HG03039 (cell line): ENCODE data around the gene XAGE5.
"Not testable (repeated sequence)": the region's sequence is repeated elsewhere in the genome, so short reads cannot be mapped to it uniquely, and the experiment has no call there.

Source experiments
- ATAC-seq: cut with Tn5 transposase; IDR thresholded peaks from one replicate; pipeline ENCODE4 v1.9.1; 2021; ENCODE audit warnings: mild to moderate bottlenecking, moderate library complexity; ENCODE audit not compliant: unreplicated experiment

XAGE5 gene

GRCh38 chrX:52811065-52811625, at the start of gene XAGE5:
Gene XAGE5, plus strand, starts transcription at chrX:52811287. Its CDS starts 1,280 bp downstream, at chrX:52812567.
- no peak for ATAC-seq

DNA sequence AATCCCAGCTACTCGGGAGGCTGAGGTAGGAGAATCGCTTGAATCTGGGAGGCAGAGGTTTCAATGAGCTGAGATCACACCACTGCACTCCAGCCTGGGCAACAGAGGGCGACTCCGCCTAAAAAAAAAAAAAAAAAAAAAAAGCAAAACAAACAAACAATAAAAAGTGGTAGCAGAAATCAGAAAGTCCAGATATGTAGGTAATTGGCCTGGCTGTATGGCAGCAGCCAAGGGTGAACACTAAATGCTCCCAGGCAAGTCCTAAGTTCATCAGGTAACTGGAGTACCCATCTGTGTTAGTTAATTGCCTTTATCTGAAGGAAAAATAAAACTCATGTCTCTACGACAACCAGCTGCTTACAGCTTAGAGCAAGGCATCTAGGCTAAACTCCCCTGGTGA, 45.1 kb upstream of the XAGE5 start:
- not testable (repeated sequence) for ATAC-seq

DNA sequence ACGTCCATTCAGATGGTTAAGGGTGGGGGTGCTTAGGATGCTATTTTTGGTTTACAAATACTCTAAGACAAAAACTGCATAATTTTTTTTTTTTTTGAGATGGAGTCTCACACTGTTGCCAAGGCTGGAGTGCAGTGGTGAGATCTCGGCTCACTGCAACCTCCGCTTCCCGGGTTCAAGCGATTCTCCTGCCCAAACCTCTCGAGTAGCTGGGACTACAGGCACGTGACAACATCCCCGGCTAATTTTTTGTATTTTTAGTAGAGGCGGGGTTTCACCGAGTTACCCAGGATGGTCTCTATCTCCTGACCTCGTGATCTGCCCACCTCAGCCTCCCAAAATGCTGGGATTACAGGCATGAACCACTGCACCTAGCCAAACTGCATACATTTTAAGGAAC, 37.6 kb upstream of the XAGE5 start:
- ATAC-seq: not testable (repeated sequence)

DNA sequence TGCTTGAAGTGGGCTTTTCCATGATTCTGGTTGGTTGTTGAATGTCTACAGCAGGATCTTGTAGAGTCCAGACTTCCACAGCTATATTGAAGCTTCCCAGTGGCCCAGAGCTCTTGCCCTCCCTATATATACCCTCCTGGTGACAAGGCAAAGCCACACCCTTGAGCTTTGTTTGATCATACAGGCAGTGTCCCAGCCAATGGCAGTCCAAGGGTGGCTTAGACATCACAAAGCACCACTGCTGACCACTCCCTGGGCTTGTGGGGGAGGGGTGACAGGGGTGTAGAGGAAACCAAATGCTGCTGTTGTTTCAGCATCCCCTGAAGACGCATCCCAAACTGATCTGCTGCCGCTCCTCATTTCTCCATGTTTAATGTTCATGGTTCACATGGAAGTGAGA, 13.8 kb upstream of the XAGE5 start, which contains the start of gene SPANXN5:
TSS of gene SPANXN5 (minus strand) at position 101 of the 400 bp plus-strand sequence. CDS start at position 22, 79 bp downstream.
- ATAC-seq: not testable (repeated sequence)

DNA sequence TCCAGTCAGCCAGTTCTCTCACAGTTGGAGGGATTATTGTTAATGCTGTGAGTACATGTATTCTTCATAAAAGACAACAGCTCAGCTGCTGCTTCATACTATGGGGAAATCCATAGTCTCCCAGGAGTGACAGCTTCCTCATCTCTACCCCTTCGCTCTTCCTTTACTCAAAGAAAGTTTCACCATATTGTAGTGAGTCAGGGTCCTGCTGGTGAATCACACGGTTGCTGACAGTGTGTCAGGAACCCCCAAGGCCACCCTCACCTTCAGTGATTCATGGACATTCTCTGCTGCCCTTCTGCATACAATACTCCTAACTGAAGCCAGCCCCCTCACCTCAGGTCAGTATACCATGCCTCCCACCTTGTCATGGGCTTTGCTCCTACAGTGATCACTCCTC, 6.2 kb upstream of the XAGE5 start:
- ATAC-seq: not testable (repeated sequence)

GRCh38 chrX:52819788-52820187, 8.7 kb downstream of the XAGE5 start:
- ATAC-seq: no peak

DNA sequence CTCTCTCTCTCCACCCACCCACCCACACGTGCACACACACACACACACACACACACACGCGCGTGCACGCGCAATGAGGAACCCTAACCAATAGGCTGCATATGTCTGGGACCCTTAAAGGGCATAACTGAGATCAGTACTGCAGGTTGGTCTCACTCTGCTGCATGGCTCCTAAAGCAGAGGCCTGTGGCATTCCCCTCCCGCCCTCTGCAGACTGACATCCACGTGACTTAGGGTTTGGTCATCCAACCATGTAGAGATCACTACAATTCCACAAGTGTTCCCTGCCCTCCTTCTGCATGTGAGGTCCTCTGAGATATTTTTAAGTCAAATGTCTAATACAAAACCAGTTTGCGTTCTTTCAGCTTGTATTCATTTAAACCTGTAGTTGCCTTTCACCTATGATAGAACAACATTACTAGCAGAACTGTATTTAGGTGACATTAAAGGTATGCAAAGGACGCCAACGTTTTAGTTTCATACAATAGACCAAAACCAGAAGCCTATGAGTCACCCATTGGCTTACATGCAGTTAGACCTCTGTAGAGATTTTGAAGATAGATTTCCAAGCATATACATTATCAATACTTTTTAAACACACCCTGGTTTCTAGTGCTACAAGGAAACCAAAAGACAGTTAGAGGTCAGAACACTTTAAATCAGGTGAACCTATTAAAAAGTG, 10.1 kb downstream of the XAGE5 start:
- no peak for ATAC-seq

DNA sequence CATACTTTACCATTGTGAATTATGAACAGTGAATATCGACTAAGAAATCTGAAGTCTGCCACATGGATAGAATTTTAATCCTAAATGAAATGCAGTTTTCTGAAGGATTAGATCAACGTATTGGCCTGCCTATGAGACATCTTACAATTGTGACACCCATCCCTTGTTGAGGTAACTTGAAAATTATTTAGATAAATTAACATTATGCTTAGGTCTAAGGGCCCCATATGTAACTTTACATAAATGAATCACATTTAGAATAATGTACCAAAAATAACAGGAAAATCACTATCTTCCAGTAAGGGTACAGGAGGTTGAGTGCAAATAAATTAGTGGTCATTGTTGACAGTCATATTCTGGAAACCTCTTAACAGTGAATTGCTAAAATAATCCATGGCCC, 13.5 kb downstream of the XAGE5 start:
- ATAC-seq: no peak

DNA sequence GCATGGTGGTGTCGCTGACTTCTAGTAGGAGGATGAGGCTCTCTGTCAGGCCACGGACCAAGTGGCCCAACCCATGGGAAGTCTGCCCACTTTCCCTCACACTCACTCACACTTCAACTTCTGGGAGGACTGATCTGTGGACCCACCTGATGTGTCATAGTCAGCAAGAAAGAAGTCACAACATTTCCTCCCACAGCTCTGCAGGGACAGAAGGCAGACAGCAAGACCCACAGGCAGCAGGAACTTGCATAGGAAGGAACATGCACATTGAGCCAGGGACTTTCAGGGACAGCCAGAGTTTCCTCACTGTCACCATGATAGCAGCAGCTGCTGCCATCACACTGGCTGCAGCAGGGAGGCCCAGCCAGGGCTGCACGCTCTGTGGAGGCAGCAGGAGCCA, 19.5 kb downstream of the XAGE5 start:
- ATAC-seq: no peak

GRCh38 chrX:52839137-52839536, 28.1 kb downstream of the XAGE5 start:
- no peak for ATAC-seq

DNA sequence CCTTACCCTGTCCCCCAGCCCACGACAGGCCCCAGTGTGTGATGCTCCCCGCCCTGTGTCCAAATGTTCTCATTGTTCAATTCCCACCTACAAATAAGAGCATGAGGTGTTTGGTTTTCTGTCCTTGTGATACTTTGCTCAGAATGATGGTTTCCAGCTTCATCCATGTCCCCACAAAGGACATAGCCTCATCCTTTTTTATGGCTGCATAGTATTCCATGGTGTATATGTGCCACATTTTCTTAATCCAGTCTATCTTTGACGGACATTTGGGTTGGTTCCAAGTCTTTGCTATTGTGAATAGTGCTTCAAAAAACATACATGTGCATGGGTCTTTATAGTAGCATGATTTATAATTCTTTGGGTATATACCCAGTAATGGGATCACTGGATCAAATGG, 32.5 kb downstream of the XAGE5 start:
- not testable (repeated sequence) for ATAC-seq

DNA sequence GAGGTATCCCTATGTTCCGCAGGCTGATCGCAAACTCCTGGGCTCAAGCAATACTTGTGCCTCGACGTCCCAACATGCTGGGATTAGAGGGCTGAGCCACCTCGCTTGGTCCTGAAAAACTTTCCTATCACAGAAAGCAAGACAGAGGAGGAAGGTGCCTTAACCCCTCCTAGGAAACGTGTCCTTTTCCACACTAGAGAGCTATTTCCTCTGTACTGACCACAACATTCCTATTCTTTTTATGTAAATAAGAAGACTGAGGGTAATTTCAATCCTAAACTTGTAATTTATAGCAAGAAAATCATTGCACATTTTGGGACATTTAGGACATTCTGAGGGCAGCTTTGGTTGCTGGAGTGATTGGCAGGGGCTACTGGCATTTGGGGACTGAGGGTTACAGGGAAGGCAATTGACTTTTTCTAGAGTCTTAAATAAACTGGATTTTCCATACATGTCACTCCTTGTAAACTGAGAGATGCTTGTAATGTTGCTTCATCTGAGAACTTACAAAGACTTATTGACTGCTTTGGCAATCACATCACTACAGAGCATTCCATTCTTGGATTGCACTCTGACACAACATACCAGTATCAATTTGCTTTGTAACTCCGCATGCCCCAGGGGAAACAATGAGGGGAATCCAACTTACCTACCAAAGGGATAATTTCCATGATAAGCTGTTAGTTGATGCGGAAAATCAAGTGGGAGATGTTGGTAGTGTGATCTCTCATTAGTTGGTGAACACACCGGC, 41.2 kb downstream of the XAGE5 start:
- no peak for ATAC-seq

DNA sequence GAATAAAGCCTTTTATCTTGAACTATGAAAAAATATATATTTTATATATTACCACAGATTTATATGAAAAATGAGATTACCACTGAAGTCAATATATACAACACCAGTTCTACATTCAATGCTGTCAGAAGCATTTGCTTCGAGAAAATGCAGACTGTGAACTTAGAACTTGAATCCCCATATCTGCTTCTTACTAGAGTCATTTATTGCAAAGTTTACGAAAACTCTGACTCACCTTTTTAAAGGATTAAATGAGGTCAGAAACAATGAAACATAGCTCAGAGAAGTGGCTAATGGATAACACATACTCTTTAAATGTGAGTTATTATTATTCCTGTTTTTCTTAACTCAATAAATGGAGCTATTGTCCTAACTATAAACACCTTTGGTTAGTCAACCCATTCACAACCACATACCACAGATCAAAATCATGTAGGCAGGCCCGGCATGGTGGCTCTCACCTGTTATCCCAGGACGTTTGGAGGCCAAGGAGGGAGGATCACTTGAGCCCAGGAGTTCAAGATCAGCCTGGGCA, 46.0 kb downstream of the XAGE5 start:
- ATAC-seq: not testable (repeated sequence)

- no peak for ATAC-seq
These were observed 54.4 kb downstream of the XAGE5 start for GRCh38 chrX:52865343-52865998.
